ENCODE results near the gene COL27A1.

GRCh38 chr9:114225561-114226212 lies 70.3 kb downstream of the COL27A1 start:
- TF ChIP-seq POLR2A (IDR thresholded peaks at IDR 0.05; ENCODE audit: low read depth, low read length) (no peak), EZH2 (IDR thresholded peaks at IDR 0.05; ENCODE audit: borderline replicate concordance, low read depth, low read length, severe bottlenecking) (no peak), POLR2AphosphoS5 (IDR thresholded peaks at IDR 0.05; ENCODE audit: insufficient read depth, low read depth, low read length) (no peak), CTCF (IDR thresholded peaks at IDR 0.05; ENCODE audit: extremely low read depth in 1 of 2, insufficient read depth in 1 of 2, low read depth in 1 of 2, low read length in 2 of 2) (no peak), MAX (IDR thresholded peaks at IDR 0.05; ENCODE audit: insufficient read depth, insufficient read length) (no peak)

Data from endothelial cell of umbilical vein (primary cell).